ENCODE measurements around the gene NAP1L1. TPM values are rescaled to one million over a fixed set of nuclear protein-coding genes. Genes with fewer than 3 reads are reported as not detected.

The NAP1L1 gene
- total RNA-seq, 4 donors from 2014 or later = 389 to 540 (median 445) TPM

GRCh38 chr12:76085520-76085868 lies 1.0 kb upstream of the NAP1L1 start:
- Histone ChIP-seq H3K4me3 (peak overlapping the region; percentile 77 to 98 (median 86)), H3K27ac (replicated peaks in 1 of 4) (peak overlapping the region; percentile 99 to 100 (median 100)), H3K4me1 (peaks cover 18 to 40% (median 37%) of the 10 kb centered on the region in 4 donors), H3K36me3 (no peaks in the 10 kb centered on the region), H3K9me3 (no peaks in the 10 kb centered on the region), H3K27me3 (no peaks in the 10 kb centered on the region)
- no peak for DNase-seq (ENCODE audit: extremely low spot score)
- WGBS = 4% methylated on average over 5 of the region's 5 CpGs
- TF ChIP-seq POLR2A (IDR thresholded peaks at IDR 0.05; ENCODE audit: low read depth) (no peak), EP300 (IDR thresholded peaks at IDR 0.05) (no peak), POLR2AphosphoS5 (IDR thresholded peaks at IDR 0.05) (no peak), CTCF (IDR thresholded peaks at IDR 0.05) (no peak)
- intact Hi-C loops (cut with DNase I) = loop anchor here (2.0 to 10.0 kb wide), 2 partner anchors 169 to 263 kb away; partner anchors contain the start of gene BBS10

GRCh38 chr12:76084863-76085519 lies 506 bp upstream of the NAP1L1 start:
- intact Hi-C loops (cut with DNase I) = loop anchor here (2.0 to 10.0 kb wide), 2 partner anchors 170 to 264 kb away; partner anchors contain the start of gene BBS10

GRCh38 chr12:76083246-76083903 lies 1.1 kb downstream of the NAP1L1 start:
- peaks cover 18 to 43% (median 38%) of the 10 kb centered on the region in 4 donors for H3K4me1 ChIP-seq
- TF ChIP-seq POLR2AphosphoS5 (IDR thresholded peaks at IDR 0.05) (no peak), CTCF (IDR thresholded peaks at IDR 0.05) (no peak), POLR2A (IDR thresholded peaks at IDR 0.05; ENCODE audit: low read depth) (no peak), EP300 (IDR thresholded peaks at IDR 0.05) (no peak)
- no peak for DNase-seq (ENCODE audit: extremely low spot score)
- H3K36me3 ChIP-seq = no peaks in the 10 kb centered on the region
- intact Hi-C loops (cut with DNase I) = loop anchor here (10.0 kb wide), 1 partner anchor 171 kb away; no protein-coding TSS in a partner anchor
- H3K4me3 ChIP-seq = peak overlapping the region; percentile 77 to 98 (median 86)
- no peaks in the 10 kb centered on the region for H3K27me3 ChIP-seq
- H3K9me3 ChIP-seq = peaks cover 0 to 12% (median 9%) of the 10 kb centered on the region in 4 donors
- WGBS = 6% methylated on average over 14 of the region's 14 CpGs
- peak overlapping the region; percentile 99 to 100 (median 100) for H3K27ac ChIP-seq (replicated peaks in 1 of 4)

More at GRCh38 chr12:76084863-76085519, 506 bp upstream of the NAP1L1 start:
- DNase-seq (ENCODE audit: extremely low spot score) = peak; percentile 92
- no peaks in the 10 kb centered on the region for H3K27me3 ChIP-seq
- peaks cover 18 to 43% (median 38%) of the 10 kb centered on the region in 4 donors for H3K4me1 ChIP-seq
- H3K36me3 ChIP-seq = no peaks in the 10 kb centered on the region
- TF ChIP-seq EP300 (IDR thresholded peaks at IDR 0.05) = no peak
- TF ChIP-seq CTCF (IDR thresholded peaks at IDR 0.05) = peak in 1 of 3 experiments; percentile 20
- H3K4me3 ChIP-seq = peak overlapping the region; percentile 77 to 98 (median 86)
- WGBS = 1% methylated on average over 27 of the region's 44 CpGs
- H3K27ac ChIP-seq (replicated peaks in 1 of 4) = peak overlapping the region; percentile 99 to 100 (median 100)
- no peaks in the 10 kb centered on the region for H3K9me3 ChIP-seq

GRCh38 chr12:76081909-76082308 lies 2.6 kb downstream of the NAP1L1 start:
- DNase-seq (ENCODE audit: extremely low spot score) = no peak
- H3K27me3 ChIP-seq = no peaks in the 10 kb centered on the region
- no peak for TF ChIP-seq POLR2AphosphoS5 (IDR thresholded peaks at IDR 0.05)
- H3K9me3 ChIP-seq = peaks cover 0 to 15% (median 12%) of the 10 kb centered on the region in 4 donors
- intact Hi-C loops (cut with DNase I) = loop anchor here (10.0 kb wide), 1 partner anchor 173 kb away; no protein-coding TSS in a partner anchor
- H3K36me3 ChIP-seq = no peaks in the 10 kb centered on the region
- H3K4me1 ChIP-seq = peaks cover 18 to 43% (median 40%) of the 10 kb centered on the region in 4 donors
- H3K4me3 ChIP-seq = no peak overlapping the region
- no peak overlapping the region for H3K27ac ChIP-seq (replicated peaks in 1 of 4)

- Histone ChIP-seq H3K27me3 (no peaks in the 10 kb centered on the region), H3K9me3 (peaks cover 0 to 15% (median 12%) of the 10 kb centered on the region in 4 donors), H3K4me3 (no peak overlapping the region), H3K4me1 (peaks cover 18 to 47% (median 42%) of the 10 kb centered on the region in 4 donors), H3K36me3 (no peaks in the 10 kb centered on the region), H3K27ac (replicated peaks in 1 of 4) (no peak overlapping the region)
- 72% methylated on average over 6 of the region's 6 CpGs for WGBS
- TF ChIP-seq EP300 (IDR thresholded peaks at IDR 0.05) = no peak
- TF ChIP-seq POLR2A (IDR thresholded peaks at IDR 0.05; ENCODE audit: low read depth) = no peak
- TF ChIP-seq CTCF (IDR thresholded peaks at IDR 0.05) = no peak
- TF ChIP-seq POLR2AphosphoS5 (IDR thresholded peaks at IDR 0.05) = no peak
- no peak for DNase-seq (ENCODE audit: extremely low spot score)
- intact Hi-C loops (cut with DNase I) = loop anchor here (10.0 kb wide), 1 partner anchor 174 kb away; no protein-coding TSS in a partner anchor
Observed at GRCh38 chr12:76080729-76081415, 3.6 kb downstream of the NAP1L1 start.

All from esophagus muscularis mucosa (tissue), 4 donors.